ENCODE results near the gene GPR61. TPM values are rescaled to one million over a fixed set of nuclear protein-coding genes. Genes with fewer than 3 reads are reported as not detected.

GPR61 gene
- total and polyA plus RNA-seq, 3 donors from 2014 or later = 0.91 to 4.1 (median 2.5) TPM

DNA sequence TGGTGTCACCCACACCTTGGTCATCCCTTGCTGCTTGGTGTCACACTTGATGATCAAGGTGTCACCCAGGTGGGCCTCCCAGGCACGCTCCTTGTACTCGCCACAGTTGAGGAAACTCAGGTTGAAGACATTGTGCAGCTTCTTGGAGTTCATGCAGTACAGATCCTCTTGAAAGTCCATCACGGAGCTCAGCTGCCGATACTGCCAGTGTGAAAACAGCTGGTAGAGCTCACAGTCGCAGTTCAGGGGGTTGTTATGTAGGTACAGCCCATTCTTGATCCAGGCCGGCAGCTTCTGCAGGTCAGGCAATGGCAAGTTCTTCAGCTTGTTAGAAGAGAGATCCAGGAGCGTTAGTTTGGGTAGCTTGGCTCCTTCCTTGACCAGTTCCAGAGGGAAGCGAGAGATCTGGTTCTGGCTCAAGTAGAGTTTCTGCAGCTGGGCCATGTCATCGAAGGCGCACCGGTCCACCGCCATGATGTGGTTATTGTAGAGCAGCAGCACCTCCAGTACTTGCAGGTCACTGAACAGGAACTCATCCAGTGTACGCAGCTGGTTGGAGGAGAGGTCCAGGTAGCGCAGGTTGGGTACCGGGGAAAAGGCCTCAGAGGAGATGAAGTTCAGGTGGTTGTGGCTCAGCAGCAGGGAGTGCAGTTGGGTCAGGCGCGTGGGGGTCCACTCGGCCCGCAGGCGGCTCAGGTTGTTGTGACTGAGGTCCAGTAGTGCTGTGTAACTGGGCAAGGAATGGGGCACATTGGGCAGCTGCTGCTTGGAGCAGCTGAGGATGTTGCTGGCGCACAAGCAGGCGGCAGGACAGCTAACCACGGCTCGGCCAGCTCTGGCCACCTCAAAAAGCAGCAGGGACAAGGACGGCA is 31.4 kb upstream of the GPR61 start:
- Histone ChIP-seq H3K36me3 (ENCODE audit: low read depth, missing control alignments) (no peaks in the 10 kb centered on the region), H3K4me1 (peaks cover 6% of the 10 kb centered on the region), H3K9me3 (no peaks in the 10 kb centered on the region), H3K27ac (no peak overlapping the region), H3K4me3 (no peak overlapping the region), H3K27me3 (no peaks in the 10 kb centered on the region)
- DNase-seq = no peak
- intact Hi-C loops (cut with DNase I; ENCODE audit: low total_unique reads) = no loop called here
- WGBS, 2 donors = 47 to 66% methylated on average over 9 to 25 of the region's 25 CpGs
- TF ChIP-seq, protein P1, sequence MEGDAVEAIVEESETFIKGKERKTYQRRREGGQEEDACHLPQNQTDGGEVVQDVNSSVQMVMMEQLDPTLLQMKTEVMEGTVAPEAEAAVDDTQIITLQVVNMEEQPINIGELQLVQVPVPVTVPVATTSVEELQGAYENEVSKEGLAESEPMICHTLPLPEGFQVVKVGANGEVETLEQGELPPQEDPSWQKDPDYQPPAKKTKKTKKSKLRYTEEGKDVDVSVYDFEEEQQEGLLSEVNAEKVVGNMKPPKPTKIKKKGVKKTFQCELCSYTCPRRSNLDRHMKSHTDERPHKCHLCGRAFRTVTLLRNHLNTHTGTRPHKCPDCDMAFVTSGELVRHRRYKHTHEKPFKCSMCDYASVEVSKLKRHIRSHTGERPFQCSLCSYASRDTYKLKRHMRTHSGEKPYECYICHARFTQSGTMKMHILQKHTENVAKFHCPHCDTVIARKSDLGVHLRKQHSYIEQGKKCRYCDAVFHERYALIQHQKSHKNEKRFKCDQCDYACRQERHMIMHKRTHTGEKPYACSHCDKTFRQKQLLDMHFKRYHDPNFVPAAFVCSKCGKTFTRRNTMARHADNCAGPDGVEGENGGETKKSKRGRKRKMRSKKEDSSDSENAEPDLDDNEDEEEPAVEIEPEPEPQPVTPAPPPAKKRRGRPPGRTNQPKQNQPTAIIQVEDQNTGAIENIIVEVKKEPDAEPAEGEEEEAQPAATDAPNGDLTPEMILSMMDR (IDR thresholded peaks at IDR 0.05) = no peak
- no peak for TF ChIP-seq POLR2A (IDR thresholded peaks at IDR 0.05)

DNA sequence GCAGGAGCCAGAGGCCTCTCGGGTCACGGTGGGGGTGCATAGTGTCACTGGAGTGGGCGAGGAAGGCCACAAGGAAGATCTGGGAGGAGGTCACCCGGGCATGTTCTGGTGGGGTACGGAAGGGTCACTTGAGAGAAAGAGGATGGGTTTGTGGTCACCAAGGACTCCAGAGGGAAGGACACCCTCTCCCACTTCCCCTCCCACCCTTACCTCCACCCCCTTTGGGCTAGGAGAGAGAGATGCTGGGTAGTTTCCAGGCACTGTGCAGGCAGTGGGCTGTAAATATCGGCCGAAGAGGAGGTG is 30.8 kb upstream of the GPR61 start:
- H3K4me3 ChIP-seq = peak overlapping the region; percentile 68 to 72
- no peak for TF ChIP-seq POLR2A (IDR thresholded peaks at IDR 0.05)
- TF ChIP-seq, protein P1 (IDR thresholded peaks at IDR 0.05) = no peak
- 48 to 59% methylated on average over 4 to 7 of the region's 7 CpGs for WGBS, 2 donors
- H3K27ac ChIP-seq = no peak overlapping the region
- no peaks in the 10 kb centered on the region for H3K9me3 ChIP-seq
- no peaks in the 10 kb centered on the region for H3K36me3 ChIP-seq (ENCODE audit: low read depth, missing control alignments)
- H3K27me3 ChIP-seq = no peaks in the 10 kb centered on the region
- intact Hi-C loops (cut with DNase I; ENCODE audit: low total_unique reads) = no loop called here
- peaks cover 6% of the 10 kb centered on the region for H3K4me1 ChIP-seq
- DNase-seq = no peak

GRCh38 chr1:109509176-109510134 is 30.2 kb upstream of the GPR61 start, which contains the start of gene AMIGO1:
TSS of gene AMIGO1 (minus strand) at chr1:109509727. CDS start at chr1:109508912, 815 bp downstream.
- Histone ChIP-seq H3K4me3 (peak within 1 kb of the TSS; percentile 68 to 72), H3K36me3 (ENCODE audit: low read depth, missing control alignments) (no peaks in the 10 kb centered on the region), H3K9me3 (no peaks in the 10 kb centered on the region), H3K27ac (no peak within 1 kb of the TSS), H3K27me3 (no peaks in the 10 kb centered on the region), H3K4me1 (peaks cover 6% of the 10 kb centered on the region)
- 0 to 1% methylated on average over 19 to 66 of the region's 100 CpGs for WGBS, 2 donors
- intact Hi-C loops (cut with DNase I; ENCODE audit: low total_unique reads) = no loop called here
- no peak for TF ChIP-seq POLR2A (IDR thresholded peaks at IDR 0.05)
- TF ChIP-seq, protein P1 (IDR thresholded peaks at IDR 0.05) = no peak
- peak; percentile 77 for DNase-seq

DNA sequence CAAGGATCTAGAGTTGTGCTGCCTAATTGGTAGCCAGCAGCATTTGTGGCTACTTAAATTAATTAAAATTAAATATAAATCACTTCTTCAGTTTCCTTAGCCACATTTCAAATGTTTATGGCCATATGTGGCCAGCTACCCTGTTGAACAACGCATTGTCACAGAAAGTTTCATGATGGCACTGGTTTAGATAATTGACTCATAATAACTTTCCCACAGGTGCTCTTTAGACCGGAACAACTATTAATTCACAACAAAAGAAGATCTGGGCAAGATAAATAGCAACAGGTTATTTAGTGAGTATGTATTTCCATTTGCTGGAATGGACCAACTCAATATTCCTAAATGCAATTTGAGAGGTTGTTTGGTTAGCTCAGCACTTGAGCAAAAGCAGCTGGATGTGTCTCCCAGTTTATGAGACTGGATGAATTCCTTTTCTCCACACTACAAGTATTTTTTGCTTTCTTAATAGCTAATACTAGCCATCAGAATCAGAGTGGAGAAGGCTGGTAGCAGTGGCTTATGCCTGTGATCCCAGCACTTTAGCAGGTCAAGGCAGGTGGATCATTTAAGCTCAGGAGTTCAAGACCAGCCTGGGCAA is 26.5 kb upstream of the GPR61 start:
- no peak for DNase-seq
- Histone ChIP-seq H3K4me3 (no peak overlapping the region), H3K27me3 (no peaks in the 10 kb centered on the region), H3K27ac (no peak overlapping the region), H3K4me1 (peaks cover 6% of the 10 kb centered on the region), H3K36me3 (ENCODE audit: low read depth, missing control alignments) (no peaks in the 10 kb centered on the region), H3K9me3 (no peaks in the 10 kb centered on the region)
- intact Hi-C loops (cut with DNase I; ENCODE audit: low total_unique reads) = no loop called here
- TF ChIP-seq, protein P1 (IDR thresholded peaks at IDR 0.05) = no peak
- no peak for TF ChIP-seq POLR2A (IDR thresholded peaks at IDR 0.05)
- 91 to 94% methylated on average over 2 of the region's 2 CpGs for WGBS, 2 donors
